B cell (primary cell): Measurements from ENCODE around the gene ARHGAP29. TPM values are rescaled to one million over a fixed set of nuclear protein-coding genes. Genes with fewer than 3 reads are reported as not detected.

ENCODE experiments used
- ATAC-seq: fragments of 200-7000 bp; cut with Tn5 transposase; one replicate; pipeline ENCODE4 v1.10.0; 2021; ENCODE audit warnings: low read depth, mild to moderate bottlenecking, moderate number of reproducible peaks, moderate library complexity
- CTCF ChIA-PET: fragments of 350-600 bp; sonication (Branson Sonifier 250); formaldehyde crosslinking; loops from one replicate; lab custom pipeline; 2021; ENCODE audit warnings: antibody characterized with exemption, inconsistent platforms; lab: Charles Lee
- POLR2A ChIA-PET: fragments of 350-600 bp; sonication (Branson Sonifier 250); formaldehyde crosslinking; loops from one replicate; lab custom pipeline; 2021; ENCODE audit warnings: antibody characterized with exemption; lab: Charles Lee
- DNase-seq: peaks from one replicate; pipeline ENCODE4 v3.0.0; 2013
- H2AFZ ChIP-seq: 2 replicates; pipeline ENCODE4 v1.6.1; 2012; ENCODE audit warnings: mild to moderate bottlenecking, low read depth, low read length; ENCODE audit not compliant: insufficient read depth, poor library complexity, severe bottlenecking
- H3K27ac ChIP-seq, 2 donors: 1 replicate in 1 of 2; 2 replicates in 1 of 2; pipeline ENCODE4 v1.5.1; 2012 to 2013; ENCODE audit warnings: low read length in 2 of 2, mild to moderate bottlenecking in 2 of 2, moderate library complexity in 1 of 2
- H3K27me3 ChIP-seq, 4 experiments: fragments of 200-600 bp in 1 of 4; sonication (generic) in 1 of 4; replicated peaks in 1 of 4; 1 replicate in 2 of 4; 2 replicates in 2 of 4; pipeline versions ENCODE4 v1.6.1 to v1.7.0; 2013 to 2016; ENCODE audit warnings: low read length in 3 of 4, mild to moderate bottlenecking in 2 of 4, mixed read lengths in 1 of 4, moderate library complexity in 1 of 4; ENCODE audit not compliant: insufficient read depth in 4 of 4, control insufficient read depth in 3 of 4; ENCODE audit errors: control extremely low read depth in 1 of 4
- H3K36me3 ChIP-seq, 2 experiments: replicated peaks in 1 of 2; 1 replicate in 1 of 2; 2 replicates in 1 of 2; pipeline versions ENCODE4 v1.6.1 to v1.7.1; 2013; ENCODE audit warnings: low read length in 1 of 2; ENCODE audit not compliant: insufficient read depth in 2 of 2, control insufficient read depth in 1 of 2; ENCODE audit errors: control extremely low read depth in 1 of 2, extremely low read depth in 1 of 2
- H3K4me1 ChIP-seq, 2 donors: fragments of 200-600 bp in 1 of 2; sonication (generic) in 1 of 2; 1 replicate in 1 of 2; 2 replicates in 1 of 2; pipeline versions ENCODE4 v1.5.1 to v1.6.1; 2013 to 2017; ENCODE audit warnings: low read length in 2 of 2; ENCODE audit not compliant: control insufficient read depth in 2 of 2, insufficient read depth in 2 of 2
- H3K4me2 ChIP-seq: replicated peaks from 2 replicates; pipeline ENCODE3; 2012; ENCODE audit warnings: mild to moderate bottlenecking, low read depth, low read length; ENCODE audit not compliant: poor library complexity, severe bottlenecking
- H3K4me3 ChIP-seq, 5 experiments: fragments of 200-600 bp in 1 of 5; sonication (generic) in 1 of 5; 1 replicate in 3 of 5; 2 replicates in 2 of 5; pipeline versions ENCODE4 v1.5.1 to v1.7.0; 2011 to 2016; ENCODE audit warnings: low read length in 4 of 5, mild to moderate bottlenecking in 4 of 5, low read depth in 2 of 5, control low read depth in 1 of 5, moderate library complexity in 1 of 5; ENCODE audit not compliant: insufficient read depth in 1 of 5; ENCODE audit errors: control extremely low read depth in 1 of 5, extremely low read depth in 1 of 5
- H3K79me2 ChIP-seq: fragments of 200-600 bp; sonication (generic); one replicate; pipeline ENCODE4 v1.6.0; 2016; ENCODE audit warnings: low read length; ENCODE audit not compliant: control insufficient read depth, insufficient read depth
- H3K9ac ChIP-seq: fragments of 200-600 bp; sonication (generic); 2 replicates; pipeline ENCODE4 v1.6.1; 2017; ENCODE audit warnings: mild to moderate bottlenecking, low read length, moderate library complexity
- H3K9me3 ChIP-seq, 3 donors: one replicate each; pipeline versions ENCODE4 v1.6.1 to v1.7.1; 2013; ENCODE audit warnings: low read length in 2 of 3; ENCODE audit not compliant: control insufficient read depth in 2 of 3, insufficient read depth in 1 of 3; ENCODE audit errors: control extremely low read depth in 1 of 3
- H4K20me1 ChIP-seq: 2 replicates; pipeline ENCODE4 v1.6.0; 2012; ENCODE audit warnings: mild to moderate bottlenecking, low read length; ENCODE audit not compliant: insufficient read depth, control insufficient read depth, poor library complexity, severe bottlenecking
- H3K27ac Mint-ChIP-seq: one replicate; pipeline ENCODE4 v1.8.0; 2021; ENCODE audit warnings: mixed read lengths
- H3K27me3 Mint-ChIP-seq: one replicate; pipeline ENCODE4 v1.8.0; 2021; ENCODE audit warnings: mixed read lengths
- H3K4me1 Mint-ChIP-seq: one replicate; pipeline ENCODE4 v1.8.0; 2021; ENCODE audit warnings: mixed read lengths
- H3K4me3 Mint-ChIP-seq: one replicate; pipeline ENCODE4 v1.8.0; 2021; ENCODE audit warnings: mixed read lengths
- H3K9me3 Mint-ChIP-seq: one replicate; pipeline ENCODE4 v1.8.0; 2022; ENCODE audit warnings: mixed read lengths; ENCODE audit not compliant: insufficient read depth
- CTCF ChIP-seq: fragments of 200-600 bp; IDR thresholded peaks from one replicate; pipeline ENCODE4 v1.8.0; 2022; ENCODE audit warnings: antibody characterized with exemption, mild to moderate bottlenecking
- EZH2 ChIP-seq: IDR thresholded peaks from 2 replicates; pipeline ENCODE4 v1.6.1; 2012; ENCODE audit warnings: borderline replicate concordance, low read depth, mild to moderate bottlenecking, moderate library complexity, low read length; ENCODE audit not compliant: insufficient read depth, poor library complexity, severe bottlenecking
- WGBS: methylation state at CpG from one replicate; pipeline ENCODE4 v1.1.5; 2013; ENCODE audit warnings: missing lambda C conversion rate; ENCODE audit not compliant: insufficient coverage; 5-methylcytosine and 5-hydroxymethylcytosine counted together
- intact Hi-C: fragments of 100-400 bp; cut with micrococcal nuclease; formaldehyde crosslinking; loops from one replicate; pipeline ENCODE4 v1.10.0; 2022
- polyA plus RNA-seq: library from polyadenylated mRNA; depleted of rRNA; stranded (reverse); fragments of >200 nt; gene quantifications from 2 replicates; pipeline ENCODE4 v1.2.3, GENCODE V29; 2012
- total RNA-seq, 2 donors: library from RNA; stranded (reverse); fragments of 120-200 nt in 1 of 2; gene quantifications; 1 replicate in 1 of 2; 2 replicates in 1 of 2; pipeline versions ENCODE4 v1.2.3 to v1.2.4, GENCODE V29; 2013 to 2022

Gene ARHGAP29
- total and polyA plus RNA-seq, 2 donors (not counting 1 experiment from before 2014, with no cell fraction given) = not detected

- Histone ChIP-seq H3K9ac (no peak overlapping the region), H3K4me1 (no peaks in the 10 kb centered on the region), H3K27me3 (no peaks in the 10 kb centered on the region), H3K4me3 (no peak overlapping the region), H3K27ac (no peak overlapping the region), H3K79me2 (no peaks in the 10 kb centered on the region), H4K20me1 (no peaks in the 10 kb centered on the region), H2AFZ (no peak overlapping the region), H3K9me3 (peaks cover 0 to 4% (median 0%) of the 10 kb centered on the region in 3 donors), H3K4me2 (no peak overlapping the region), H3K36me3 (no peaks in the 10 kb centered on the region)
- TF ChIP-seq EZH2 (no peak), CTCF (no peak)
- Mint-ChIP-seq H3K4me1 (no peaks in the 10 kb centered on the region), H3K4me3 (no peak overlapping the region), H3K9me3 (no peaks in the 10 kb centered on the region), H3K27me3 (peaks cover 13% of the 10 kb centered on the region), H3K27ac (no peak overlapping the region)
- DNase-seq (no peak), ATAC-seq (no peak)
- POLR2A ChIA-PET = no interaction called here
- CTCF ChIA-PET = no interaction called here
- intact Hi-C loops = no loop called here
- WGBS = 80% methylated on average over 1 of the region's 3 CpGs
Measured at GRCh38 chr1:94207695-94208094, 29.7 kb downstream of the ARHGAP29 start.

GRCh38 chr1:94205639-94206038 lies 31.7 kb downstream of the ARHGAP29 start:
- ATAC-seq = no peak
- H3K79me2 ChIP-seq = no peaks in the 10 kb centered on the region
- no peak overlapping the region for H3K4me2 ChIP-seq

More at GRCh38 chr1:94205639-94206038, 31.7 kb downstream of the ARHGAP29 start:
- Mint-ChIP-seq H3K27ac (no peak overlapping the region), H3K4me3 (no peak overlapping the region), H3K9me3 (no peaks in the 10 kb centered on the region), H3K27me3 (peaks cover 13% of the 10 kb centered on the region), H3K4me1 (no peaks in the 10 kb centered on the region)
- no peak for DNase-seq
- Histone ChIP-seq H3K9me3 (peaks cover 0 to 4% (median 0%) of the 10 kb centered on the region in 3 donors), H3K4me3 (no peak overlapping the region), H3K9ac (no peak overlapping the region), H3K36me3 (no peaks in the 10 kb centered on the region), H4K20me1 (no peaks in the 10 kb centered on the region), H3K4me1 (no peaks in the 10 kb centered on the region), H2AFZ (no peak overlapping the region), H3K27me3 (no peaks in the 10 kb centered on the region), H3K27ac (no peak overlapping the region)
- WGBS = no CpG with 5 or more reads among the region's 1 CpG
- CTCF ChIA-PET = no interaction called here
- TF ChIP-seq CTCF (no peak), EZH2 (no peak)
- POLR2A ChIA-PET = no interaction called here
- intact Hi-C loops = no loop called here
